Trophoblast cell (in vitro differentiated cells and primary cell): ENCODE data around the gene IMPG2.
A peak's percentile ranks its signal among the peaks of the same experiment; 100 is the strongest.

ENCODE experiments used
- DNase-seq, 2 donors: peaks; one replicate each; pipeline ENCODE4 v3.0.0-alpha.2; 2016
- H2AFZ ChIP-seq: 2 replicates; pipeline ENCODE4 v1.6.1; 2013; ENCODE audit warnings: low read length, moderate library complexity, mild to moderate bottlenecking; ENCODE audit not compliant: insufficient read depth, poor library complexity
- H2AK5ac ChIP-seq: 2 replicates; pipeline ENCODE4 v1.6.1; 2013; ENCODE audit warnings: mild to moderate bottlenecking, low read length
- H2BK120ac ChIP-seq: 2 replicates; pipeline ENCODE4 v1.6.1; 2013; ENCODE audit warnings: low read length, mild to moderate bottlenecking, moderate library complexity; ENCODE audit not compliant: insufficient read depth, poor library complexity
- H2BK12ac ChIP-seq: 2 replicates; pipeline ENCODE4 v1.6.1; 2013; ENCODE audit warnings: mild to moderate bottlenecking, low read length, moderate library complexity
- H2BK5ac ChIP-seq: 2 replicates; pipeline ENCODE4 v1.6.1; 2013; ENCODE audit warnings: low read length, low read depth, moderate library complexity, mild to moderate bottlenecking; ENCODE audit not compliant: poor library complexity
- H3K14ac ChIP-seq: 2 replicates; pipeline ENCODE4 v1.6.1; 2013; ENCODE audit warnings: mild to moderate bottlenecking, low read length
- H3K18ac ChIP-seq: 2 replicates; pipeline ENCODE4 v1.6.1; 2013; ENCODE audit warnings: mild to moderate bottlenecking, low read length
- H3K23ac ChIP-seq: 2 replicates; pipeline ENCODE4 v1.6.1; 2013; ENCODE audit warnings: low read length
- H3K27ac ChIP-seq: 2 replicates; pipeline ENCODE4 v1.5.1; 2013; ENCODE audit warnings: low read depth, mild to moderate bottlenecking, inconsistent platforms, low read length, moderate library complexity
- H3K27me3 ChIP-seq: 2 replicates; pipeline ENCODE4 v1.6.1; 2013; ENCODE audit warnings: inconsistent platforms, mild to moderate bottlenecking, low read length, moderate library complexity; ENCODE audit not compliant: insufficient read depth
- H3K36me3 ChIP-seq, 2 experiments: 1 replicate in 1 of 2; 2 replicates in 1 of 2; pipeline ENCODE4 v1.6.1; 2013; ENCODE audit warnings: low read length in 2 of 2, mild to moderate bottlenecking in 2 of 2, moderate library complexity in 1 of 2; ENCODE audit not compliant: insufficient read depth in 2 of 2, control insufficient read depth in 1 of 2
- H3K4ac ChIP-seq: 2 replicates; pipeline ENCODE4 v1.6.1; 2013; ENCODE audit warnings: low read depth, mild to moderate bottlenecking, low read length, moderate library complexity
- H3K4me1 ChIP-seq, 2 experiments: 1 replicate in 1 of 2; 2 replicates in 1 of 2; pipeline ENCODE4 v1.6.1; 2013; ENCODE audit warnings: low read length in 2 of 2, mild to moderate bottlenecking in 2 of 2, moderate library complexity in 1 of 2; ENCODE audit not compliant: insufficient read depth in 2 of 2, control insufficient read depth in 1 of 2
- H3K4me2 ChIP-seq: 2 replicates; pipeline ENCODE4 v1.6.1; 2013; ENCODE audit warnings: inconsistent platforms, mild to moderate bottlenecking, low read length, moderate library complexity
- H3K4me3 ChIP-seq: 2 replicates; pipeline ENCODE4 v1.5.1; 2013; ENCODE audit warnings: mild to moderate bottlenecking, low read depth, low read length, inconsistent platforms
- H3K79me1 ChIP-seq: one replicate; pipeline ENCODE4 v1.6.1; 2013; ENCODE audit warnings: low read length
- H3K79me2 ChIP-seq: 2 replicates; pipeline ENCODE4 v1.6.1; 2013; ENCODE audit warnings: low read length, mild to moderate bottlenecking; ENCODE audit not compliant: control insufficient read depth, insufficient read depth, poor library complexity
- H3K9ac ChIP-seq: 2 replicates; pipeline ENCODE4 v1.6.1; 2013; ENCODE audit warnings: mild to moderate bottlenecking, low read length
- H3K9me3 ChIP-seq: 2 replicates; pipeline ENCODE4 v1.6.1; 2013; ENCODE audit warnings: low read depth, mild to moderate bottlenecking, control low read depth, inconsistent platforms, low read length; ENCODE audit not compliant: insufficient read depth
- H4K12ac ChIP-seq: 2 replicates; pipeline ENCODE4 v1.6.1; 2013; ENCODE audit warnings: low read depth, mild to moderate bottlenecking, low read length, moderate library complexity
- H4K8ac ChIP-seq: 2 replicates; pipeline ENCODE4 v1.6.1; 2013; ENCODE audit warnings: low read depth, mild to moderate bottlenecking, low read length, moderate library complexity
- H4K91ac ChIP-seq: one replicate; pipeline ENCODE4 v1.6.1; 2013; ENCODE audit warnings: low read depth, mild to moderate bottlenecking, low read length, moderate library complexity
- WGBS: extraction: QIAGEN DNeasy Blood & Tissue Kit; methylation state at CpG from one replicate; pipeline ENCODE4 v1.1.7; 2013; ENCODE audit warnings: missing lambda C conversion rate; ENCODE audit not compliant: insufficient read length, insufficient coverage; ENCODE audit errors: extremely low coverage; 5-methylcytosine and 5-hydroxymethylcytosine counted together

IMPG2 gene

GRCh38 chr3:101189176-101189575 lies 131.2 kb downstream of the IMPG2 start:
- Histone ChIP-seq H2BK120ac (no peak overlapping the region), H3K27me3 (no peaks in the 10 kb centered on the region)
- DNase-seq, result no peak

DNA sequence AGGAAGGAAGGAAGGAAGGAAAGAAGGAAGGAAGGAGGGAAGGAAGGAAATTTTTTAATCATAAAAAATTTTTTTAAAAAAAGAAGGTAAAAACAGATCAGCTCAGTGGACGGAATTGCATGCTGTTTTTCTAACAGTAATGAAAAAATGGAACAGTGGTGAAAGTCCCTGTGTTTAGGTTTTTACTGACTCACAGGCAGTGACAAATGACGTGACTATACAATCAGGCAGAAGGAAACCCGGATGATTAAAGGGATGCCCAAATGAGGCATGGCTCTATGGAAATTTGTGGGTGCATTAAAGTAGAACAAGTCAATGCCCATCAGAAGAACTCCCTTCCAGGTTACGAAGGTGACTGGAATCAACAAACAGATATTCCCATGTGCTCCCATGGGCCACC lies 135.0 kb downstream of the IMPG2 start:
- Histone ChIP-seq H3K9ac (no peak overlapping the region), H3K14ac (no peak overlapping the region), H4K12ac (no peak overlapping the region), H3K36me3 (no peaks in the 10 kb centered on the region), H3K9me3 (no peaks in the 10 kb centered on the region), H3K27me3 (no peaks in the 10 kb centered on the region), H3K79me1 (peaks cover 5% of the 10 kb centered on the region), H3K4ac (no peak overlapping the region), H3K79me2 (no peaks in the 10 kb centered on the region), H3K23ac (no peak overlapping the region), H2BK12ac (peak overlapping the region; percentile 9), H2BK5ac (no peak overlapping the region), H4K8ac (no peak overlapping the region), H2BK120ac (no peak overlapping the region), H3K4me3 (no peak overlapping the region), H3K27ac (no peak overlapping the region), H3K4me1 (peaks cover 2 to 12% of the 10 kb centered on the region in 2 experiments), H3K4me2 (no peak overlapping the region), H4K91ac (no peak overlapping the region), H2AK5ac (no peak overlapping the region), H2AFZ (no peak overlapping the region), H3K18ac (no peak overlapping the region)
- no CpG with 5 or more reads among the region's 4 CpGs for WGBS
- DNase-seq, result no peak

More at GRCh38 chr3:101189176-101189575, 131.2 kb downstream of the IMPG2 start:
- Histone ChIP-seq H3K36me3 (no peaks in the 10 kb centered on the region), H3K9ac (no peak overlapping the region), H2BK12ac (no peak overlapping the region), H3K9me3 (no peaks in the 10 kb centered on the region), H3K79me2 (no peaks in the 10 kb centered on the region), H3K4me3 (no peak overlapping the region), H2AFZ (no peak overlapping the region), H3K27ac (no peak overlapping the region), H3K14ac (no peak overlapping the region), H4K91ac (no peak overlapping the region), H2AK5ac (no peak overlapping the region), H3K23ac (no peak overlapping the region), H4K12ac (no peak overlapping the region), H4K8ac (no peak overlapping the region), H3K4ac (no peak overlapping the region), H3K79me1 (no peaks in the 10 kb centered on the region), H3K4me2 (no peak overlapping the region), H3K4me1 (no peaks in the 10 kb centered on the region), H3K18ac (no peak overlapping the region), H2BK5ac (no peak overlapping the region)
- no CpG with 5 or more reads among the region's 2 CpGs for WGBS

GRCh38 chr3:101184111-101184510 lies 136.3 kb downstream of the IMPG2 start:
- peaks cover 5% of the 10 kb centered on the region for H3K79me1 ChIP-seq
- no peak overlapping the region for H3K9ac ChIP-seq
- DNase-seq, result no peak
- H3K27ac ChIP-seq, result peak overlapping the region; percentile 72
- H3K9me3 ChIP-seq, result peaks cover 2% of the 10 kb centered on the region
- H3K79me2 ChIP-seq, result no peaks in the 10 kb centered on the region
- no peak overlapping the region for H3K14ac ChIP-seq
- H3K36me3 ChIP-seq, result no peaks in the 10 kb centered on the region
- no peak overlapping the region for H2AK5ac ChIP-seq
- H2BK5ac ChIP-seq, result no peak overlapping the region
- H2BK12ac ChIP-seq, result no peak overlapping the region
- H2AFZ ChIP-seq, result no peak overlapping the region
- H3K4me2 ChIP-seq, result no peak overlapping the region
- H3K4me1 ChIP-seq, result peaks cover 2 to 13% of the 10 kb centered on the region in 2 experiments
- no peak overlapping the region for H3K18ac ChIP-seq
- H3K23ac ChIP-seq, result no peak overlapping the region
- no peak overlapping the region for H4K12ac ChIP-seq
- no peak overlapping the region for H3K4me3 ChIP-seq
- H2BK120ac ChIP-seq, result no peak overlapping the region
- H4K8ac ChIP-seq, result no peak overlapping the region
- H4K91ac ChIP-seq, result no peak overlapping the region
- H3K27me3 ChIP-seq, result no peaks in the 10 kb centered on the region
- no peak overlapping the region for H3K4ac ChIP-seq

DNA sequence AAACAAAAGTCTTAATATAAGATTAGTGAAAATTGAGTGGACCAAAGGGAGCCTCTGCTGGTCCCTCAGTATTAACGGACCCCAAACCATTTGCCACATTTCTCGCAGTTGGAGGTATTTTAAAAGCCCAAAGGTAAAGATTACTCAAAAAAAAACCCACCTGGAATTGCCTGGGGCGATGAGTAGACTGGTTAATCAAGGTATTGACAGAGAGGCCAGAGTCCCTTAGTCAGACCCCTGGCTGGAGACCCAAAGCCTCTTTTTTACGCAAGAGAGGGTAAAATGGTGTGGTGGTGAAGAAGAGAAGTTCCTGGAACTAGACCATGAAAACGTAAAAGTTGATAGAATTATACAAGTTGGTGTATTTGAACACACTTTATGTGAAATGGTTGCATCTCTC lies 137.2 kb downstream of the IMPG2 start:
- no peak overlapping the region for H2AFZ ChIP-seq
- no peak overlapping the region for H3K4me2 ChIP-seq
- DNase-seq, result peak; percentile 54 to 74
- H2BK5ac ChIP-seq, result no peak overlapping the region
- no peak overlapping the region for H4K8ac ChIP-seq
- H3K9me3 ChIP-seq, result peaks cover 2% of the 10 kb centered on the region
- peaks cover 2 to 13% of the 10 kb centered on the region in 2 experiments for H3K4me1 ChIP-seq
- no peaks in the 10 kb centered on the region for H3K79me2 ChIP-seq
- no peak overlapping the region for H2BK12ac ChIP-seq
- H3K4ac ChIP-seq, result no peak overlapping the region
- H3K4me3 ChIP-seq, result no peak overlapping the region
- H3K27ac ChIP-seq, result peak overlapping the region; percentile 72
- no peaks in the 10 kb centered on the region for H3K27me3 ChIP-seq
- H3K23ac ChIP-seq, result no peak overlapping the region
- no peak overlapping the region for H3K14ac ChIP-seq
- no peak overlapping the region for H2AK5ac ChIP-seq
- no peak overlapping the region for H3K18ac ChIP-seq
- peaks cover 5% of the 10 kb centered on the region for H3K79me1 ChIP-seq
- no peak overlapping the region for H2BK120ac ChIP-seq
- no peaks in the 10 kb centered on the region for H3K36me3 ChIP-seq
- no peak overlapping the region for H4K12ac ChIP-seq
- no peak overlapping the region for H3K9ac ChIP-seq
- H4K91ac ChIP-seq, result no peak overlapping the region
- WGBS, result no CpG with 5 or more reads among the region's 5 CpGs
